Smooth muscle cell (in vitro differentiated cells): ENCODE results near the gene ACTL7B. TPM values are rescaled to one million over a fixed set of nuclear protein-coding genes. Genes with fewer than 3 reads are reported as not detected.

Experiments
- DNase-seq: peaks from one replicate; lab custom pipeline; 2025; ENCODE audit not compliant: unreplicated experiment; lab: John Stamatoyannopoulos, UW
- H2AFZ ChIP-seq: fragments of 200-600 bp; sonication (generic); 2 replicates; pipeline ENCODE4 v1.6.0; 2016; ENCODE audit warnings: antibody characterized with exemption, low read depth, mild to moderate bottlenecking
- H3F3A ChIP-seq: fragments of 200-600 bp; sonication (generic); 2 replicates; pipeline ENCODE4 v1.6.0; 2017; ENCODE audit warnings: antibody characterized with exemption, low read depth
- H3K27ac ChIP-seq: fragments of 200-600 bp; sonication (generic); 2 replicates; pipeline ENCODE4 v1.5.1; 2016; ENCODE audit warnings: low read depth, mild to moderate bottlenecking
- H3K27me3 ChIP-seq: fragments of 200-600 bp; sonication (generic); 2 replicates; pipeline ENCODE4 v1.6.1; 2016; ENCODE audit warnings: low read depth, mild to moderate bottlenecking
- H3K36me3 ChIP-seq: fragments of 200-600 bp; sonication (generic); 2 replicates; pipeline ENCODE4 v1.5.1; 2016; ENCODE audit warnings: low read depth
- H3K4me1 ChIP-seq: fragments of 200-600 bp; sonication (generic); 2 replicates; pipeline ENCODE4 v1.5.1; 2016; ENCODE audit warnings: low read depth
- H3K4me2 ChIP-seq: fragments of 200-600 bp; sonication (generic); 2 replicates; pipeline ENCODE4 v1.6.0; 2016; ENCODE audit warnings: mild to moderate bottlenecking
- H3K4me3 ChIP-seq: fragments of 200-600 bp; sonication (generic); 2 replicates; pipeline ENCODE4 v1.5.1; 2016; ENCODE audit warnings: mild to moderate bottlenecking
- H3K79me2 ChIP-seq: fragments of 200-600 bp; sonication (generic); 2 replicates; pipeline ENCODE4 v1.6.0; 2016; ENCODE audit warnings: low read depth, mild to moderate bottlenecking
- H3K9ac ChIP-seq: fragments of 200-600 bp; sonication (generic); 2 replicates; pipeline ENCODE4 v1.6.0; 2016; ENCODE audit warnings: low read depth
- H3K9me3 ChIP-seq: fragments of 200-600 bp; sonication (generic); replicated peaks from 2 replicates; pipeline ENCODE4 v1.5.1; 2016; ENCODE audit warnings: low read depth
- H4K20me1 ChIP-seq: fragments of 200-600 bp; sonication (generic); 2 replicates; pipeline ENCODE4 v1.6.0; 2016; ENCODE audit warnings: low read depth
- WGBS: methylation state at CpG from one replicate; pipeline ENCODE4 v1.1.7; 2016; ENCODE audit warnings: low lambda C conversion rate; 5-methylcytosine and 5-hydroxymethylcytosine counted together
- polyA plus RNA-seq: library from polyadenylated mRNA; unstranded; fragments of >200 nt; fragmentation: Nextera tagmentation; extraction: Ambion mirVana; gene quantifications from 2 replicates; pipeline ENCODE4 v1.2.1, GENCODE V29; 2016
- total RNA-seq: library from RNA; depleted of rRNA; stranded (reverse); fragments of >200 nt; gene quantifications from 2 replicates; pipeline ENCODE4 v1.2.3, GENCODE V29; 2014
- TF ChIP-seq, protein P1 (sequence below): fragments of 200-600 bp; sonication (generic); IDR thresholded peaks from 2 replicates; pipeline ENCODE4 v1.5.1; 2017; ENCODE audit warnings: borderline replicate concordance, mild to moderate bottlenecking, antibody characterized with exemption; ENCODE audit not compliant: insufficient read depth, poor library complexity, severe bottlenecking

The ACTL7B gene
- total and polyA plus RNA-seq, 2 experiments from 2014 or later = not detected

DNA sequence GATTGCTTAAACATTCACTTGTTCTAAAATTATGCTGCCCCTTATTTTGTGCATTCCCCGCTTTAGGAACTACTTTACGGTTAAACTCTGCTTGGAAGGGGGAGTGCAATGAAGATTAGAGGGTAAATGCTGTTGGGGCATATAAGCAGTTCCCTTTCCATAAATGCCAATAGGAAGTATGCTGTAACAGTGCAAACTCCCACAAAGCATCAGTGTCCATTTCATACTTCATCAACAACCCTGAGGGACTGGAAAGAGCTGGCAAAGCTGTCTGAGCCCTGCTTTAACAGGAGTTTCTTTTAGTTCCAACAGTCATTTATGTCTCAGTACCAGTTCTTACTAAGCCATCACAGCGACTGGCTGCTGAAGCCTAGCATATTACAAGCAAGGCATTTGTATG lies 8.1 kb upstream of the ACTL7B start:
- no peaks in the 10 kb centered on the region for H3K4me1 ChIP-seq
- H3K4me3 ChIP-seq = no peak overlapping the region
- no peak for DNase-seq
- no peaks in the 10 kb centered on the region for H3F3A ChIP-seq
- no peaks in the 10 kb centered on the region for H3K36me3 ChIP-seq
- H3K79me2 ChIP-seq = no peaks in the 10 kb centered on the region
- TF ChIP-seq, protein P1, sequence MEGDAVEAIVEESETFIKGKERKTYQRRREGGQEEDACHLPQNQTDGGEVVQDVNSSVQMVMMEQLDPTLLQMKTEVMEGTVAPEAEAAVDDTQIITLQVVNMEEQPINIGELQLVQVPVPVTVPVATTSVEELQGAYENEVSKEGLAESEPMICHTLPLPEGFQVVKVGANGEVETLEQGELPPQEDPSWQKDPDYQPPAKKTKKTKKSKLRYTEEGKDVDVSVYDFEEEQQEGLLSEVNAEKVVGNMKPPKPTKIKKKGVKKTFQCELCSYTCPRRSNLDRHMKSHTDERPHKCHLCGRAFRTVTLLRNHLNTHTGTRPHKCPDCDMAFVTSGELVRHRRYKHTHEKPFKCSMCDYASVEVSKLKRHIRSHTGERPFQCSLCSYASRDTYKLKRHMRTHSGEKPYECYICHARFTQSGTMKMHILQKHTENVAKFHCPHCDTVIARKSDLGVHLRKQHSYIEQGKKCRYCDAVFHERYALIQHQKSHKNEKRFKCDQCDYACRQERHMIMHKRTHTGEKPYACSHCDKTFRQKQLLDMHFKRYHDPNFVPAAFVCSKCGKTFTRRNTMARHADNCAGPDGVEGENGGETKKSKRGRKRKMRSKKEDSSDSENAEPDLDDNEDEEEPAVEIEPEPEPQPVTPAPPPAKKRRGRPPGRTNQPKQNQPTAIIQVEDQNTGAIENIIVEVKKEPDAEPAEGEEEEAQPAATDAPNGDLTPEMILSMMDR = no peak
- H3K27ac ChIP-seq = no peak overlapping the region
- H2AFZ ChIP-seq = no peak overlapping the region
- WGBS = 93% methylated on average over 3 of the region's 3 CpGs
- H4K20me1 ChIP-seq = no peaks in the 10 kb centered on the region
- no peaks in the 10 kb centered on the region for H3K9me3 ChIP-seq
- no peaks in the 10 kb centered on the region for H3K27me3 ChIP-seq
- no peak overlapping the region for H3K4me2 ChIP-seq
- no peak overlapping the region for H3K9ac ChIP-seq

DNA sequence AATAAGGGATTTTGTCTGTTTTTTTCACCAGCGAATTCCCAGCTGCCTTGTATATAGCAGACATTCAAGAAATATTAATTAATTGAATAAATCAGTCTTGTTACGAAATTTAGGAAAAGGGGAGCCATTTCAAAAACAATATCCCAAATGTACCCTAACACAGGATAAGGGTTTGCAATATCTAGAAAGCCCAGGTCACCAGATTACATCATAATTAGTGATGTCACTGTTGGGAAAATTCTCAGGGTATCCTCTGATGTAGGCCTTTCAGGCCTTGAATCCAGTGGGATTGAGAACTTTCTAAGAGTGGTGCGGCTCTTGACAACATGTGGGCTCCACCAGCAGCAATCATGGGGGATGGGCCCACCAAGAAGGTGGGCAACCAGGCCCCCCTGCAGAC lies 6.2 kb upstream of the ACTL7B start, which contains the start of gene ACTL7A:
ACTL7A (plus strand) TSS at position 270 of the 400 bp plus-strand sequence; CDS start at position 327, 57 bp downstream.
- H3K4me3 ChIP-seq = no peak within 1 kb of the TSS
- no peaks in the 10 kb centered on the region for H3F3A ChIP-seq
- DNase-seq = no peak
- H3K27ac ChIP-seq = no peak within 1 kb of the TSS
- H3K4me2 ChIP-seq = no peak within 1 kb of the TSS
- 92% methylated on average over 3 of the region's 3 CpGs for WGBS
- H3K4me1 ChIP-seq = no peaks in the 10 kb centered on the region
- H3K9ac ChIP-seq = no peak within 1 kb of the TSS
- peaks cover 4% of the 10 kb centered on the region for H3K27me3 ChIP-seq
- TF ChIP-seq, protein P1 = no peak
- no peaks in the 10 kb centered on the region for H3K79me2 ChIP-seq
- no peaks in the 10 kb centered on the region for H4K20me1 ChIP-seq
- no peaks in the 10 kb centered on the region for H3K9me3 ChIP-seq
- no peaks in the 10 kb centered on the region for H3K36me3 ChIP-seq
- no peak within 1 kb of the TSS for H2AFZ ChIP-seq

DNA sequence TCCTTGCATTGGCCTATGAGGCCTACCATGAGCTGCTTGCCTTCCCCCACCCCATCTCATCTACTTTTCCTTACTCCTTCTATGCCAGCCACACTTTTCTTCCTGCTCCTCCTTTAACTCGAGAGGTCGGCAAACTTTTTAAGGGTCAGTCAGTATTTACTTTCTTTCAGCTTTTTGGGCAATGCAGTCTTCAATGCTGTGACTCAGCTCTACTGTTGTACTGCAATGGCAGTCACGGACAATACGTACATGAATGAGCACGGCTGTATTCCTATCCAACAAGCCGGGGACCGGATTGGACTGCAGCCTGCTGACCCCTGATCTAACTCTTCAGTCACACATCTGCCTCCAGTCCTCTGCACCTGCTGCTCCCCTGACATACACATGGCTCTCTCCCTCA lies 5.7 kb upstream of the ACTL7B start:
- H3K79me2 ChIP-seq = no peaks in the 10 kb centered on the region
- H4K20me1 ChIP-seq = no peaks in the 10 kb centered on the region
- DNase-seq = no peak
- WGBS = 83% methylated on average over 7 of the region's 7 CpGs
- H3K36me3 ChIP-seq = no peaks in the 10 kb centered on the region
- H3K4me3 ChIP-seq = no peak overlapping the region
- no peak overlapping the region for H3K4me2 ChIP-seq
- no peaks in the 10 kb centered on the region for H3K9me3 ChIP-seq
- H3F3A ChIP-seq = no peaks in the 10 kb centered on the region
- TF ChIP-seq, protein P1 = no peak
- no peak overlapping the region for H3K9ac ChIP-seq
- H3K4me1 ChIP-seq = no peaks in the 10 kb centered on the region
- no peak overlapping the region for H2AFZ ChIP-seq
- no peak overlapping the region for H3K27ac ChIP-seq
- peaks cover 7% of the 10 kb centered on the region for H3K27me3 ChIP-seq

DNA sequence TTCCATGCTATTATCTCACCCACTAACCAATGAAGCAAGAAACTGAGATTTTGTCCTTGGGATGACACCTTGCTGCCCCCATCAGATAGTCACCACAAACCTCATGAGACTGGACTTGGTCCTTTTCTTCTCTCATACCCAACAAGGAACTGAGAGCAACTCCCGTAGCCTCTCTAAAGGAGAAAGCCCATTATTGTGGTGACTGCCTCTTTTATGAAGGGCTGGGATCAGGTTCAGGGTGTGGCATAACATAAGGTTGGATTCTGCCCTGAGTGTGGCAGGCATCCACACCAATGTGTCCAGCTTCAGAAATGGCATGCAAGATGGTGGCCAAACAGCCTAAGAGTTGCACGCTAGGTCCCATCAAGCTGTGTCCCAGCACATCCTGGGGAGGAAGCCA lies 5.0 kb upstream of the ACTL7B start:
- Histone ChIP-seq H3K9ac (no peak overlapping the region), H3K27ac (no peak overlapping the region), H3K4me2 (no peak overlapping the region), H3K36me3 (no peaks in the 10 kb centered on the region), H3F3A (no peaks in the 10 kb centered on the region), H3K79me2 (no peaks in the 10 kb centered on the region), H3K4me3 (no peak overlapping the region), H3K4me1 (no peaks in the 10 kb centered on the region), H3K27me3 (peaks cover 10% of the 10 kb centered on the region), H2AFZ (no peak overlapping the region), H4K20me1 (no peaks in the 10 kb centered on the region), H3K9me3 (no peaks in the 10 kb centered on the region)
- TF ChIP-seq, protein P1 = no peak
- no peak for DNase-seq
- WGBS = 86% methylated on average over 2 of the region's 2 CpGs
